ENCODE data around the gene CACHD1.

CACHD1 gene

DNA sequence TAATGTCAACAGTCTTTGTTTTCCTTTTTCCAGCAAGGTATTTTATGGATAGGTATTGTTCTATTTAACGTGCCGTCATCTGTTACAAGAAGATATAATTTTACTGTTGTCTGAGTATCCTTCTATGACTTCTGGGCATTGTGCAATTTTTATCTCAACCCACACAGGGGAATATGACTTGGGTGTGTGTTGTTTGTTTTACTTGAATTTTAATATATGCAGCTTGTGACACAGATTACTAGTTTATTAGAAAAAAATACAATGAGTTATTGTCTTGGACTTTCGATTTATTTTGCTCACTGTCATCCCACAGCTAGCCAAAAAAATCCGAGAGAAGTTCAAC lies 111.9 kb downstream of the CACHD1 start:
- no peak overlapping the region for H3K4me3 ChIP-seq (ENCODE audit: low read depth, low read length)
- DNase-seq (ENCODE audit: low read depth), result no peak
- TF ChIP-seq POLR2A (IDR thresholded peaks at IDR 0.05; ENCODE audit: extremely low read depth, insufficient read length) (no peak), MYC (IDR thresholded peaks at IDR 0.05; ENCODE audit: low read depth, low read length) (no peak)
- TF ChIP-seq, protein P1, sequence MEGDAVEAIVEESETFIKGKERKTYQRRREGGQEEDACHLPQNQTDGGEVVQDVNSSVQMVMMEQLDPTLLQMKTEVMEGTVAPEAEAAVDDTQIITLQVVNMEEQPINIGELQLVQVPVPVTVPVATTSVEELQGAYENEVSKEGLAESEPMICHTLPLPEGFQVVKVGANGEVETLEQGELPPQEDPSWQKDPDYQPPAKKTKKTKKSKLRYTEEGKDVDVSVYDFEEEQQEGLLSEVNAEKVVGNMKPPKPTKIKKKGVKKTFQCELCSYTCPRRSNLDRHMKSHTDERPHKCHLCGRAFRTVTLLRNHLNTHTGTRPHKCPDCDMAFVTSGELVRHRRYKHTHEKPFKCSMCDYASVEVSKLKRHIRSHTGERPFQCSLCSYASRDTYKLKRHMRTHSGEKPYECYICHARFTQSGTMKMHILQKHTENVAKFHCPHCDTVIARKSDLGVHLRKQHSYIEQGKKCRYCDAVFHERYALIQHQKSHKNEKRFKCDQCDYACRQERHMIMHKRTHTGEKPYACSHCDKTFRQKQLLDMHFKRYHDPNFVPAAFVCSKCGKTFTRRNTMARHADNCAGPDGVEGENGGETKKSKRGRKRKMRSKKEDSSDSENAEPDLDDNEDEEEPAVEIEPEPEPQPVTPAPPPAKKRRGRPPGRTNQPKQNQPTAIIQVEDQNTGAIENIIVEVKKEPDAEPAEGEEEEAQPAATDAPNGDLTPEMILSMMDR (IDR thresholded peaks at IDR 0.05; ENCODE audit: low read depth, low read length), result no peak
- TF ChIP-seq, protein P2, sequence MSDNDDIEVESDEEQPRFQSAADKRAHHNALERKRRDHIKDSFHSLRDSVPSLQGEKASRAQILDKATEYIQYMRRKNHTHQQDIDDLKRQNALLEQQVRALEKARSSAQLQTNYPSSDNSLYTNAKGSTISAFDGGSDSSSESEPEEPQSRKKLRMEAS (IDR thresholded peaks at IDR 0.05; ENCODE audit: low read depth, low read length), result no peak

DNA sequence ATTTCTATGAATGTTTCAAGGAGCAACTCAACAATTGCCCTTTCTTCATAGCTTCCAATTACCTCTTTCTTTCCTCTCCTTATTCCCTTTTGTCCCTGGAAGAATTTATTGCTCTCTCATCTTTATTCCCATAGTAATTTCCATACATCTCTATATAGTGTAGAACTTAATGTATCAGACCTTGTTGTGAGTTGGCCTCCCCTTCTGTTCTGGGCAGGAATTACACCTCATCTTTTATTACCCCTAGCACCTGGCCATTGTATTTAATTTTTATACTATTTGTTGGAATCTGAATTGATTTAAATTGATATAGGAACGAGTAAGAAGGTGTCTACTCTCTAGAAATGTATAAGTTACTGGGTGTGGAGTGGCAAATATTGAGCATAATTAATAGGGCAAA lies 114.5 kb downstream of the CACHD1 start:
- no peak for DNase-seq (ENCODE audit: low read depth)
- no peak for TF ChIP-seq MYC (IDR thresholded peaks at IDR 0.05; ENCODE audit: low read depth, low read length)
- no peak overlapping the region for H3K4me3 ChIP-seq (ENCODE audit: low read depth, low read length)

DNA sequence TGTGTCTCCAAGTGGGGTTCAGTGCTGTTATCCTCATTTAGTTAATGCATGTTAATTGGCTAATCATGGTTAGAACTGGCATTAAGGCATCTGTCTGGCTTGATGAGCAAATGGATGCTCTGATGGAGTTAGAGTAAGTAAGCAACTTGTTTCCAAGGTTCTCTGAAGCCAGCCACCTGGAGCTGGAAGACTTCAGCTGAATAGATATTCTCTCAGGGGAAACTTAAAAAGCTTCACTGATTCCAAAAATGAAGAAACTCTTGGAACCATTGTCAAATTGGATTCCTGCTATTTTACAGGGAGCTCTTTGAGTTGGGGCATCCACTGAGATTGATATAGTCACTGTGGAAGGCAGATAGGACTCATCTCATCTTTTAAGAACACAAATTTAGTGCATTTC lies 118.9 kb downstream of the CACHD1 start:
- no peak overlapping the region for H3K4me3 ChIP-seq (ENCODE audit: low read depth, low read length)
- TF ChIP-seq MYC (IDR thresholded peaks at IDR 0.05; ENCODE audit: low read depth, low read length), result no peak
- TF ChIP-seq, protein P2 (IDR thresholded peaks at IDR 0.05; ENCODE audit: low read depth, low read length), result no peak
- TF ChIP-seq, protein P1 (IDR thresholded peaks at IDR 0.05; ENCODE audit: low read depth, low read length), result no peak
- TF ChIP-seq POLR2A (IDR thresholded peaks at IDR 0.05; ENCODE audit: extremely low read depth, insufficient read length), result no peak
- DNase-seq (ENCODE audit: low read depth), result no peak

DNA sequence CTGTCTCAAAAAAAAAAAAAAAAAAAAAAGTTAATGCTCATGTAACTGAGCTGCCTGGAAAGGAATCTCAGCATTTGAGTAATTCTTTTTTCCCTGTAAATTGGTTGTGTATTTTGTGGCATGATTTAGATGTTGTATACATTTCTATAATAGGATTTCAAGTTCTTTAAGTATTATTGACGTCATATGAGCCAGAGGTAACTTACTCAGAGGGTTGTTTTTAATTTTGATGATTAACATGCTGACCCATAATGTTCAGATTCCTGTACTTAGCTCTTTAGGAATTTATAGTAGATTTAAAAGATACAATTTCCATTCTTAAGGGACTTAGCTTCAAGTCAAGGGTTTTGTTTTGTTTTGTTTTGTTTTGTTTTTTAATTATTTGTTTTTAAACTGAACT lies 120.4 kb downstream of the CACHD1 start:
- TF ChIP-seq MYC (IDR thresholded peaks at IDR 0.05; ENCODE audit: low read depth, low read length), result no peak
- no peak for TF ChIP-seq POLR2A (IDR thresholded peaks at IDR 0.05; ENCODE audit: extremely low read depth, insufficient read length)
- TF ChIP-seq, protein P1 (IDR thresholded peaks at IDR 0.05; ENCODE audit: low read depth, low read length), result no peak
- TF ChIP-seq, protein P2 (IDR thresholded peaks at IDR 0.05; ENCODE audit: low read depth, low read length), result no peak
- no peak overlapping the region for H3K4me3 ChIP-seq (ENCODE audit: low read depth, low read length)
- no peak for DNase-seq (ENCODE audit: low read depth)

DNA sequence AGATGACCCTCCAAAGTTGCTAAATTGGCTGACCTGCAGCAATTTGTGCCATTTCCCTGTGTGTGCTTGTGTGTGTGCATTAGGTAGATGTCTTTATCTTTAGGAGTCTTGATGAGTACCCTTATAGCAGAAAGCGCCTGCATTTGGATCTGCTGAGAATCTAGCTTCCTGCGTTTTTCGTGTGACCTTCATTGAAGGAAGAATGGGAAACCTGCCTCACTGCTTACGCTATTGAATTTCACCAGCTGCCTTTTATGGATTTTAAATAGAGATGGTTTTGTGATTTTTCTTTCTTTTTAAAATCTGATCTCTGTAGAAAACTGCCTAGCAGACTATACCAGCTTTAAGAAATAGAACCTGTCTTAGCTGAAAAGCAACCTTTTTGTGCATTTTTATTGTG lies 124.5 kb downstream of the CACHD1 start:
- H3K4me3 ChIP-seq (ENCODE audit: low read depth, low read length), result no peak overlapping the region
- DNase-seq (ENCODE audit: low read depth), result no peak
- TF ChIP-seq, protein P2 (IDR thresholded peaks at IDR 0.05; ENCODE audit: low read depth, low read length), result no peak
- TF ChIP-seq, protein P1 (IDR thresholded peaks at IDR 0.05; ENCODE audit: low read depth, low read length), result no peak
- TF ChIP-seq MYC (IDR thresholded peaks at IDR 0.05; ENCODE audit: low read depth, low read length), result no peak
- TF ChIP-seq POLR2A (IDR thresholded peaks at IDR 0.05; ENCODE audit: extremely low read depth, insufficient read length), result no peak

DNA sequence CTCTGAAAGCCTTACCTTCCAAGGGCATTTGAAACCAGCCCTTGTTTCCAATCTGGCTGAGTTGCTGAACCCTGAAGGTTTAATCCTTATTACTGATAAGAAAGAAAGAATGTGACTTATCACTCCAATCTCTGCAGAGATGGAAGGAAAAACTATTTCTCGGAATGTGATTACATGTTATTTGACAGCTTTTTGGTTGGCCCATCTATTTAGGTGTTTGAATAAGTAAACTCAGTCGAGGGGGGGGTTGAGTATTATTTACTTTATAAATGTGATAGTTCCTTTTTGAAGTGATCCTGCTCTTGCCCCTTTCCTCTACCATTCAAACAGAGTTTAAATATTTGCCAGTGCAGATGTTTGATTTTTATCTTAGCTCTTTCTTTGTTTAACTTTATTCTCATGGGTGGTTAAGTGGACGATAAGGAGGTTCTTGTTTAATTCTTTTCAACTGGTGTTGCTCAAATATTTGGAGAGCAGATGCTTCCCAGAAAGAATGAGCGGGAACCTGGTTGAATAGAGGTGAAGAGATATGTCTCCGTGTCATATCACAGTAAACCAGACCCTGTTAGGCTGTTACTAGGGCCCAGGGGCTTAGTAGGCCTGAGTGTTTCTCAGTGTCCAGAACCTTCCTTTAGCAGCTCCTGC lies 126.1 kb downstream of the CACHD1 start:
- DNase-seq (ENCODE audit: low read depth), result no peak
- TF ChIP-seq, protein P2 (IDR thresholded peaks at IDR 0.05; ENCODE audit: low read depth, low read length), result no peak
- TF ChIP-seq, protein P1 (IDR thresholded peaks at IDR 0.05; ENCODE audit: low read depth, low read length), result no peak
- TF ChIP-seq MYC (IDR thresholded peaks at IDR 0.05; ENCODE audit: low read depth, low read length) (no peak), POLR2A (IDR thresholded peaks at IDR 0.05; ENCODE audit: extremely low read depth, insufficient read length) (no peak)
- no peak overlapping the region for H3K4me3 ChIP-seq (ENCODE audit: low read depth, low read length)

Measured in NB4 (cell line).